ENCODE results near the gene CCR5AS.

CCR5AS gene

GRCh38 chr3:46372492-46373359 lies 34.1 kb downstream of the CCR5AS start:
- Histone ChIP-seq H3K4me2 (ENCODE audit: low read length) (no peak overlapping the region), H3K4me3 (ENCODE audit: low read length) (no peak overlapping the region), H3K4me1 (ENCODE audit: control insufficient read depth, insufficient read depth, low read length) (no peaks in the 10 kb centered on the region), H3K9me3 (replicated peaks; ENCODE audit: low read length) (no peaks in the 10 kb centered on the region), H3K36me3 (ENCODE audit: insufficient read depth, low read length) (no peaks in the 10 kb centered on the region), H3K9ac (ENCODE audit: low read depth, low read length) (no peak overlapping the region), H3K27me3 (ENCODE audit: control insufficient read depth, insufficient read depth, low read length) (peaks cover 78% of the 10 kb centered on the region)

DNA sequence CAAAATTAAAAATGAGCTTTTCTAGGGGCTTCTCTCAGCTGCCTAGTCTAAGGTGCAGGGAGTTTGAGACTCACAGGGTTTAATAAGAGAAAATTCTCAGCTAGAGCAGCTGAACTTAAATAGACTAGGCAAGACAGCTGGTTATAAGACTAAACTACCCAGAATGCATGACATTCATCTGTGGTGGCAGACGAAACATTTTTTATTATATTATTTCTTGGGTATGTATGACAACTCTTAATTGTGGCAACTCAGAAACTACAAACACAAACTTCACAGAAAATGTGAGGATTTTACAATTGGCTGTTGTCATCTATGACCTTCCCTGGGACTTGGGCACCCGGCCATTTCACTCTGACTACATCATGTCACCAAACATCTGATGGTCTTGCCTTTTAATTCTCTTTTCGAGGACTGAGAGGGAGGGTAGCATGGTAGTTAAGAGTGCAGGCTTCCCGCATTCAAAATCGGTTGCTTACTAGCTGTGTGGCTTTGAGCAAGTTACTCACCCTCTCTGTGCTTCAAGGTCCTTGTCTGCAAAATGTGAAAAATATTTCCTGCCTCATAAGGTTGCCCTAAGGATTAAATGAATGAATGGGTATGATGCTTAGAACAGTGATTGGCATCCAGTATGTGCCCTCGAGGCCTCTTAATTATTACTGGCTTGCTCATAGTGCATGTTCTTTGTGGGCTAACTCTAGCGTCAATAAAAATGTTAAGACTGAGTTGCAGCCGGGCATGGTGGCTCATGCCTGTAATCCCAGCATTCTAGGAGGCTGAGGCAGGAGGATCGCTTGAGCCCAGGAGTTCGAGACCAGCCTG lies 35.1 kb downstream of the CCR5AS start:
- Histone ChIP-seq H3K4me2 (ENCODE audit: low read length) (no peak overlapping the region), H3K9ac (ENCODE audit: low read depth, low read length) (no peak overlapping the region), H3K4me1 (ENCODE audit: control insufficient read depth, insufficient read depth, low read length) (no peaks in the 10 kb centered on the region), H3K4me3 (ENCODE audit: low read length) (no peak overlapping the region), H3K9me3 (replicated peaks; ENCODE audit: low read length) (no peaks in the 10 kb centered on the region), H3K36me3 (ENCODE audit: insufficient read depth, low read length) (no peaks in the 10 kb centered on the region), H3K27me3 (ENCODE audit: control insufficient read depth, insufficient read depth, low read length) (peaks cover 80% of the 10 kb centered on the region)

DNA sequence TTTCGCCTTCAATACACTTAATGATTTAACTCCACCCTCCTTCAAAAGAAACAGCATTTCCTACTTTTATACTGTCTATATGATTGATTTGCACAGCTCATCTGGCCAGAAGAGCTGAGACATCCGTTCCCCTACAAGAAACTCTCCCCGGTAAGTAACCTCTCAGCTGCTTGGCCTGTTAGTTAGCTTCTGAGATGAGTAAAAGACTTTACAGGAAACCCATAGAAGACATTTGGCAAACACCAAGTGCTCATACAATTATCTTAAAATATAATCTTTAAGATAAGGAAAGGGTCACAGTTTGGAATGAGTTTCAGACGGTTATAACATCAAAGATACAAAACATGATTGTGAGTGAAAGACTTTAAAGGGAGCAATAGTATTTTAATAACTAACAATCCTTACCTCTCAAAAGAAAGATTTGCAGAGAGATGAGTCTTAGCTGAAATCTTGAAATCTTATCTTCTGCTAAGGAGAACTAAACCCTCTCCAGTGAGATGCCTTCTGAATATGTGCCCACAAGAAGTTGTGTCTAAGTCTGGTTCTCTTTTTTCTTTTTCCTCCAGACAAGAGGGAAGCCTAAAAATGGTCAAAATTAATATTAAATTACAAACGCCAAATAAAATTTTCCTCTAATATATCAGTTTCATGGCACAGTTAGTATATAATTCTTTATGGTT lies 35.9 kb downstream of the CCR5AS start, which contains the start of gene CCR5:
TSS of gene CCR5 (plus strand) at position 108 of the 680 bp plus-strand sequence. CDS start 1,957 bp downstream, outside the sequence.
- Histone ChIP-seq H3K36me3 (ENCODE audit: insufficient read depth, low read length) (no peaks in the 10 kb centered on the region), H3K9me3 (replicated peaks; ENCODE audit: low read length) (no peaks in the 10 kb centered on the region), H3K4me1 (ENCODE audit: control insufficient read depth, insufficient read depth, low read length) (no peaks in the 10 kb centered on the region), H3K27me3 (ENCODE audit: control insufficient read depth, insufficient read depth, low read length) (peaks cover 82% of the 10 kb centered on the region), H3K9ac (ENCODE audit: low read depth, low read length) (no peak within 1 kb of the TSS), H3K4me3 (ENCODE audit: low read length) (no peak within 1 kb of the TSS), H3K4me2 (ENCODE audit: low read length) (no peak within 1 kb of the TSS)

DNA sequence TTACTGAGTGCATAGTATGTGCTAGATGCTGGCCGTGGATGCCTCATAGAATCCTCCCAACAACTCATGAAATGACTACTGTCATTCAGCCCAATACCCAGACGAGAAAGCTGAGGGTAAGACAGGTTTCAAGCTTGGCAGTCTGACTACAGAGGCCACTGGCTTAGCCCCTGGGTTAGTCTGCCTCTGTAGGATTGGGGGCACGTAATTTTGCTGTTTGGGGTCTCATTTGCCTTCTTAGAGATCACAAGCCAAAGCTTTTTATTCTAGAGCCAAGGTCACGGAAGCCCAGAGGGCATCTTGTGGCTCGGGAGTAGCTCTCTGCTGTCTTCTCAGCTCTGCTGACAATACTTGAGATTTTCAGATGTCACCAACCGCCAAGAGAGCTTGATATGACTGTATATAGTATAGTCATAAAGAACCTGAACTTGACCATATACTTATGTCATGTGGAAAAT lies 37.2 kb downstream of the CCR5AS start:
- H3K4me3 ChIP-seq (ENCODE audit: low read length) = no peak overlapping the region
- H3K4me2 ChIP-seq (ENCODE audit: low read length) = no peak overlapping the region
- H3K9me3 ChIP-seq (replicated peaks; ENCODE audit: low read length) = no peaks in the 10 kb centered on the region
- H3K36me3 ChIP-seq (ENCODE audit: insufficient read depth, low read length) = no peaks in the 10 kb centered on the region
- no peak overlapping the region for H3K9ac ChIP-seq (ENCODE audit: low read depth, low read length)
- H3K27me3 ChIP-seq (ENCODE audit: control insufficient read depth, insufficient read depth, low read length) = peaks cover 74% of the 10 kb centered on the region
- no peaks in the 10 kb centered on the region for H3K4me1 ChIP-seq (ENCODE audit: control insufficient read depth, insufficient read depth, low read length)

DNA sequence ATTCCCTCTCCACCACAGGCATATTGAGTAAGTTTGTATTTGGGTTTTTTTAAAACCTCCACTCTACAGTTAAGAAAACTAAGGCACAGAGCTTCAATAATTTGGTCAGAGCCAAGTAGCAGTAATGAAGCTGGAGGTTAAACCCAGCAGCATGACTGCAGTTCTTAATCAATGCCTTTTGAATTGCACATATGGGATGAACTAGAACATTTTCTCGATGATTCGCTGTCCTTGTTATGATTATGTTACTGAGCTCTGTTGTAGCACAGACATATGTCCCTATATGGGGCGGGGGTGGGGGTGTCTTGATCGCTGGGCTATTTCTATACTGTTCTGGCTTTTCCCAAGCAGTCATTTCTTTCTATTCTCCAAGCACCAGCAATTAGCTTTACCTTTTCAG lies 37.7 kb downstream of the CCR5AS start:
- H3K9me3 ChIP-seq (replicated peaks; ENCODE audit: low read length) = no peaks in the 10 kb centered on the region
- H3K27me3 ChIP-seq (ENCODE audit: control insufficient read depth, insufficient read depth, low read length) = peaks cover 70% of the 10 kb centered on the region
- H3K4me2 ChIP-seq (ENCODE audit: low read length) = no peak overlapping the region
- H3K36me3 ChIP-seq (ENCODE audit: insufficient read depth, low read length) = no peaks in the 10 kb centered on the region
- no peak overlapping the region for H3K9ac ChIP-seq (ENCODE audit: low read depth, low read length)
- no peaks in the 10 kb centered on the region for H3K4me1 ChIP-seq (ENCODE audit: control insufficient read depth, insufficient read depth, low read length)
- no peak overlapping the region for H3K4me3 ChIP-seq (ENCODE audit: low read length)

DNA sequence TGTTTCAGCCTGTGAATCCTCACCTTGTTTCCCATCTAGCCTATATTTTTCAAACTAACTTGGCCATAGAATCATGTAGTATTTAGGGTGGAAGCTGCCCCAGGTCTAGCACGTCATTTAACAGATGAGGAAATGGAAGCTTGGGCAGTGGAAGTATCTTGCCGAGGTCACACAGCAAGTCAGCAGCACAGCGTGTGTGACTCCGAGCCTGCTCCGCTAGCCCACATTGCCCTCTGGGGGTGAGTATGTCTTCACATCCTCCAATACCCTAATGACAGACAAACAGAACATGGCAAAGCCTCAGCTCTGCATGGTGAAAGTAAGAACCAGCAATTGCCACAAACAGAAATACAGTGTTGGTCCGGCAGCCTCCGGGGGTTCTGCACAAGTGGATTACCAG lies 38.3 kb downstream of the CCR5AS start:
- Histone ChIP-seq H3K27me3 (ENCODE audit: control insufficient read depth, insufficient read depth, low read length) (peaks cover 70% of the 10 kb centered on the region), H3K9ac (ENCODE audit: low read depth, low read length) (no peak overlapping the region), H3K9me3 (replicated peaks; ENCODE audit: low read length) (no peaks in the 10 kb centered on the region), H3K4me3 (ENCODE audit: low read length) (no peak overlapping the region), H3K4me1 (ENCODE audit: control insufficient read depth, insufficient read depth, low read length) (no peaks in the 10 kb centered on the region), H3K4me2 (ENCODE audit: low read length) (no peak overlapping the region), H3K36me3 (ENCODE audit: insufficient read depth, low read length) (no peaks in the 10 kb centered on the region)

- Histone ChIP-seq H3K36me3 (ENCODE audit: insufficient read depth, low read length) (no peaks in the 10 kb centered on the region), H3K9ac (ENCODE audit: low read depth, low read length) (no peak overlapping the region), H3K9me3 (replicated peaks; ENCODE audit: low read length) (no peaks in the 10 kb centered on the region), H3K4me2 (ENCODE audit: low read length) (no peak overlapping the region), H3K27me3 (ENCODE audit: control insufficient read depth, insufficient read depth, low read length) (peaks cover 63% of the 10 kb centered on the region), H3K4me3 (ENCODE audit: low read length) (no peak overlapping the region), H3K4me1 (ENCODE audit: control insufficient read depth, insufficient read depth, low read length) (no peaks in the 10 kb centered on the region)
Observed at GRCh38 chr3:46367811-46368210, 39.1 kb downstream of the CCR5AS start.

DNA sequence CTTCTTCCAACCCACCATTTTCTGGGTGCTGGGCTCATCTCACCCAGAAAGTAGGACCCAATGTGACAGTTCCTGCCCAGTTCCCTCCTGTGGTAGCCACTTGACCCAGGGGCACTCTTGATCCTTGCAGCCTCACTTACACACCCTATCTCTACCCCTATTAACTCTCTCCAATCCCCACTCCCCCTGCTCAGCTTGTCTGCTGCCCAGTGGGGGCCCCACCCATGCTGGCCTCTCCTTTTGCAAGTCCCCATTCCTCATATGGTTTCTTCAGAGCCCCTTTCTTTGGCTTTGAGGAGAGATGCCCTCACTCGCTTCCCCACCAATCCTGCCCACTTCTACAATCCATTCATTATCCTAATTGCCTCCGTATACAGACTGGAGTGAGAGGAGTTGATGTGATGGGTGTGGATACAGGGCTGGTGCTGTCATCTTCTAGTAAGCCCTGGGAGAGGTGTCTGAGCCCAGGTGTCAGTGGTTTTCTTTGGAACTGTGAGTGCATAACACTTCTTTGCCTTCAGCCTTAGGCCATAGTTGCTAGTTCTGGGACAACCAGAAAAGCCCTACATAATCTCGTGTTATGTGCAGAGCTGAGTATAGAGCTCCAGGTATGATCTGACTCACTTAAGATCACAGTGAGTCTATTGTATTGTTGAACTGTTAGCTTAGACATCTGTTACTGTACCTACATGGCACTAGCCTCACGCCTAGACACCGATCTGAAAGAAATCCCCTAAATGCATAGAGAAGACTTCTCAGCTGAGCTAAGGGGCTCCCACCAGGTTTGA lies 40.9 kb downstream of the CCR5AS start:
- Histone ChIP-seq H3K9ac (ENCODE audit: low read depth, low read length) (no peak overlapping the region), H3K4me1 (ENCODE audit: control insufficient read depth, insufficient read depth, low read length) (peaks cover 5% of the 10 kb centered on the region), H3K36me3 (ENCODE audit: insufficient read depth, low read length) (no peaks in the 10 kb centered on the region), H3K9me3 (replicated peaks; ENCODE audit: low read length) (no peaks in the 10 kb centered on the region), H3K27me3 (ENCODE audit: control insufficient read depth, insufficient read depth, low read length) (peaks cover 55% of the 10 kb centered on the region), H3K4me2 (ENCODE audit: low read length) (no peak overlapping the region), H3K4me3 (ENCODE audit: low read length) (no peak overlapping the region)

DNA sequence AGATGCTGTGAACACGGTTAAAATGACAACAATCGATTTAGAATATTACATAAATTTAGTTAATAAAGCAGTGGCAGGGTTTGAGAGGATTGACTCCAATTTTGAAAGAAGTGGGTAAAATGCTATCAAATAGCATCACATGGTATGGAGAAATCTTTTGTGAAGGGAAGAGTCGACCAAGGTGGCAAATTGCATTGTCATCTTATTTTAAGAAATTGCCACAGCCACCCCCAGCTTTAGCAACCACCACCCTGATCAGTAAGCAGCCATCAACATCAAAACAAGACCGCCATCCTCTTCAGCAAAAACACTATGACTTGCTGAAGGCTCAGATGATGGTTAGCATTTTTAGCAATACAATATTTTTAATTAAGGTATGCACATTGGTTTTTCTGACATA lies 41.8 kb downstream of the CCR5AS start:
- Histone ChIP-seq H3K27me3 (ENCODE audit: control insufficient read depth, insufficient read depth, low read length) (peaks cover 49% of the 10 kb centered on the region), H3K9me3 (replicated peaks; ENCODE audit: low read length) (no peaks in the 10 kb centered on the region), H3K4me3 (ENCODE audit: low read length) (no peak overlapping the region), H3K36me3 (ENCODE audit: insufficient read depth, low read length) (no peaks in the 10 kb centered on the region), H3K9ac (ENCODE audit: low read depth, low read length) (no peak overlapping the region), H3K4me1 (ENCODE audit: control insufficient read depth, insufficient read depth, low read length) (peaks cover 5% of the 10 kb centered on the region), H3K4me2 (ENCODE audit: low read length) (no peak overlapping the region)

DNA sequence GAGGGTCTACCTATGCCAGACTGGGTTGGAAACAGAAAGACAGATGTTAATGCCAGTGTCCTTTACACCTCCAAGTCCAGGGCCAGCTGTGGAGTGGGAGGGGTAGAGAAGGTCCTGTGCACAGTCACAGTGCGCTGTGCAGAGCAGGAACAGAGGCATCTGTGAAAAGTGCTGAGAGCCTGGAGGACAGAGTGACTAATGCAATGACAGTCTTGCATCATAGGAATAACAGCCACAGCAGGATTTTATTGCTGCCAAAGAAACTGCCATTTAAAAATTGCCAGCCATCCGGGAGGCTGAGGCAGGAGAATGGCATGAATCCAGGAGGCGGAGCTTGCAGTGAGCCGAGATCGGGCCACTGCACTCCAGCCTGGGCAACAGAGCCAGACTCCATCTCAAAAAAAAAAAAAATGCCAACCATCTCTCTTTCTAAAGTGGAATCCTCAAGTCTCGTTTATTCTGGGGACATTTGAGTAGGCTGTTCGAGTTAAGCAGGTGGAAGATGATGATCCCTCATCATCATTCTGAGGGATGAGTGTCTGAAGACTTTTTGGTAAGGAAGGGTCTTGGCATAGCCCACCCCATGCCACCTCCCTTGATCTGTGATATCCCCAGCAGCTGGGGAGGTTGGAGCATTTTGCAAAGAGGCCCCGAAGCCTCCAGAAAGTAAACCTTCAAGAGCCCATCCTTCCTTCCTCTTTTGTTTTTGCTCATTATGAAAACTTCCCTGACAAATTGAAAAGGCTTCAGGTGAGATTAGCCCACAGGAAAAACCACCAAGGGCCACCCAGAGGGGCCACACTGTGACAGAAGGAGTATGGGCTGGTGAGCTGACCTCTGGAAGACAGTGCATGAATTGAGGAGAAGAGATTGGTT lies 45.2 kb downstream of the CCR5AS start:
- Histone ChIP-seq H3K4me2 (ENCODE audit: low read length) (no peak overlapping the region), H3K27me3 (ENCODE audit: control insufficient read depth, insufficient read depth, low read length) (peaks cover 40% of the 10 kb centered on the region), H3K4me3 (ENCODE audit: low read length) (no peak overlapping the region), H3K4me1 (ENCODE audit: control insufficient read depth, insufficient read depth, low read length) (peaks cover 5% of the 10 kb centered on the region), H3K9ac (ENCODE audit: low read depth, low read length) (no peak overlapping the region), H3K9me3 (replicated peaks; ENCODE audit: low read length) (no peaks in the 10 kb centered on the region), H3K36me3 (ENCODE audit: insufficient read depth, low read length) (no peaks in the 10 kb centered on the region)
